ENCODE data around the gene IRF8. TPM values are rescaled to one million over a fixed set of nuclear protein-coding genes. Genes with fewer than 3 reads are reported as not detected.
A peak's percentile ranks its signal among the peaks of the same experiment; 100 is the strongest.

IRF8 gene
- polyA plus RNA-seq, 1 of the 3 experiments (the other 2 are of a cell fraction): not detected

DNA sequence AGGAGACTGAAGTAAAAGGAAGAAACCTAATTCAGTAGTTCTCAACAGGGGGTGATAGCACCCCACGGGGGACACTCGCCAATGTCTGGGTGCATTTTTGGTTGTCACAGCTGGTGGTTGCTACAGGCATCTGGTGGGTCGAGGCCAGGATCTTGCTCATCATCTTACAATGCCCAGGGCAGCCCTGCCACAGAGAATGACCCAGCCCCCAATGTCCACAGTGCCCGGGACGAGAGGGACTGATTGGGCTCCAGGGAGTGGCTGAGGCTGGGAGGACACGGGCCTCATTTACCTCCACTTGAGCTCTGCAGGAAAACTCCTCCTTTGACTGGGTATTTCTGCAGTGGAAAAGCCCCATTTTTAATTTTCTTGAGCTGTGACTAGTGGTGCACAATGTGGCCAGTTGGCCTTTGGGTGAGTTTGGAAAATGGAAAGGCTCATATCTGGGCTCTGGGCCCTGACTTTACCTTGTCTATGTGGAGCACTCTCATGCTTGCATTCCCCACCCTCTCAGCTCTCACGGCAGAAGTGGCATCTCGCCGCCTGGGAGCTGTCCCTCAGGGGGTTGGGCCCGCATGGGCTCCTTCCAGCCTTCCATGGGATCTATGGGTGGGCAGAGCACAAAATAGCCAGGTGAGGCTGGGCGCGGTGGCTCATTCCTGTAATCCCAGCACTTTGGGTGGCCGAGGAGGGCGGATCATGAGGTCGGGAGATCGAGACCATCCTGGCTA lies 37.7 kb upstream of the IRF8 start:
- Histone ChIP-seq H3K79me2 (ENCODE audit: insufficient read depth) (no peaks in the 10 kb centered on the region), H3K4me1 (ENCODE audit: control insufficient read depth in 1 of 2, insufficient read depth in 2 of 2, low read depth in 1 of 2, low read length in 1 of 2) (no peaks in the 10 kb centered on the region), H3F3A (replicated peaks; ENCODE audit: insufficient read depth) (no peaks in the 10 kb centered on the region), H3K36me3 (replicated peaks in 1 of 2; ENCODE audit: control insufficient read depth in 1 of 2, insufficient read depth in 2 of 2, low read length in 1 of 2) (no peaks in the 10 kb centered on the region), H3K9ac (no peak overlapping the region), H3K9me3 (no peaks in the 10 kb centered on the region), H3K27ac (ENCODE audit: low read depth in 2 of 2, low read length in 1 of 2) (no peak overlapping the region), H3K9me2 (no peaks in the 10 kb centered on the region), H3K4me3 (ENCODE audit: low read depth in 2 of 2, low read length in 1 of 2) (no peak overlapping the region), H3K4me2 (no peak overlapping the region), H4K20me1 (ENCODE audit: insufficient read depth) (no peaks in the 10 kb centered on the region), H2AFZ (ENCODE audit: low read depth) (no peak overlapping the region), H3K27me3 (ENCODE audit: insufficient read depth) (peaks cover 50% of the 10 kb centered on the region)
- no peak for TF ChIP-seq RAD21 (IDR thresholded peaks at IDR 0.05; ENCODE audit: low read length)
- POLR2A ChIA-PET: no interaction called here
- CTCF ChIA-PET: interaction anchor here (0.6 to 1.5 kb wide), 3 partner anchors 14 to 40 kb away, joined by 3 read pairs; no protein-coding TSS in a partner anchor
- DNase-seq: no peak
- 26% methylated on average over 14 of the region's 16 CpGs for WGBS (ENCODE audit: low lambda C conversion rate)

DNA sequence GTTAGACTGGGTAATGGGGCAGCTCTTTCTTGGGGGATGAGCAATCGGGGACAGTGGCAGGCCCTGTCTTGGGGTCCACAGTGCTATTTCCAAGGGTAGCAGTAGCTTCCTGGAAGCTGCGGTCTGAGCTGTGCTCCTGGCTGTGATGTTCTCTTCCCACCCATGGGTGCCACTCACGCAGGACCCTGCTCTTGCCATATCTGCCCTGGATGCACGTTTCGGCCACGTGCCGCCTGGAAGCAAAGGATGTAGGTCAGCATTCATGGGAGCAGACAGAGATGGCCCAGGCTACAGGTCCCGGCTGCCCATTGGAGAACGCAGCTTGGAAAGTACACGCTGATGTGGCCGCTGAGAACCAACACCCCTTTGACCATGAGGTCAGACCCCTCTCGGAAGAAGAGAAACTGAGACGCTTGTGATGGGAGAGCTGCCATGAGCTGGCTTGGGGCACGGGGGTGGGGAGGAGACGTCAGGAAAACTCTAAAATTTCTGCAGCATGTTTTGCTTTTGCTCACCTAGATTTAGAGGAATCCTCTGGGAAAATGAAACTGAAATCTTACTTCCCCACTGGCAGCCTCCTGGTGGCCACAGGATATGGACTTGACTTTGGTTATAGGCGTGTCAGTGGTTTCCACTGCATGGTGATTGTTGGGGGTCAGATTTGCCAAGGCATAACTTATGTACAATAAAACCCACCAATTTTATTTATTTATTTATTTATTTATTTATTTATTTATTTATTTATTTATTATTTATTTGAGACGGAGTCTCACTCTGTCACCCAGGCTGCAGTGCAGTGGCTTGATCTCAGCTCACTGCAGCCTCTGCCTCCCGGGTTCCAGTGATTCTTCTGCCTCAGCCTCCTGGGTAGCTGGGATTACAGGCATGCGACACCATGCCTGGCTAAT lies 36.2 kb upstream of the IRF8 start:
- Histone ChIP-seq H3K9ac (no peak overlapping the region), H3K36me3 (replicated peaks in 1 of 2; ENCODE audit: control insufficient read depth in 1 of 2, insufficient read depth in 2 of 2, low read length in 1 of 2) (no peaks in the 10 kb centered on the region), H4K20me1 (ENCODE audit: insufficient read depth) (no peaks in the 10 kb centered on the region), H3K27ac (ENCODE audit: low read depth in 2 of 2, low read length in 1 of 2) (no peak overlapping the region), H3K9me3 (no peaks in the 10 kb centered on the region), H3K4me2 (peak overlapping the region; percentile 63), H3K4me3 (ENCODE audit: low read depth in 2 of 2, low read length in 1 of 2) (peak overlapping the region; percentile 14 to 35; a peak in 2 of 4 replicates), H3F3A (replicated peaks; ENCODE audit: insufficient read depth) (no peaks in the 10 kb centered on the region), H2AFZ (ENCODE audit: low read depth) (no peak overlapping the region), H3K27me3 (ENCODE audit: insufficient read depth) (peaks cover 52% of the 10 kb centered on the region), H3K4me1 (ENCODE audit: control insufficient read depth in 1 of 2, insufficient read depth in 2 of 2, low read depth in 1 of 2, low read length in 1 of 2) (no peaks in the 10 kb centered on the region), H3K9me2 (no peaks in the 10 kb centered on the region), H3K79me2 (ENCODE audit: insufficient read depth) (no peaks in the 10 kb centered on the region)
- ChIA-PET POLR2A (no interaction called here), CTCF (interaction anchor here (0.8 to 1.5 kb wide), 2 partner anchors 23 to 153 kb away, joined by 3 read pairs; no protein-coding TSS in a partner anchor)
- no peak for TF ChIP-seq YY1 (IDR thresholded peaks at IDR 0.05; ENCODE audit: low read depth)
- no peak for DNase-seq
- WGBS (ENCODE audit: low lambda C conversion rate): 36% methylated on average over 17 of the region's 19 CpGs

DNA sequence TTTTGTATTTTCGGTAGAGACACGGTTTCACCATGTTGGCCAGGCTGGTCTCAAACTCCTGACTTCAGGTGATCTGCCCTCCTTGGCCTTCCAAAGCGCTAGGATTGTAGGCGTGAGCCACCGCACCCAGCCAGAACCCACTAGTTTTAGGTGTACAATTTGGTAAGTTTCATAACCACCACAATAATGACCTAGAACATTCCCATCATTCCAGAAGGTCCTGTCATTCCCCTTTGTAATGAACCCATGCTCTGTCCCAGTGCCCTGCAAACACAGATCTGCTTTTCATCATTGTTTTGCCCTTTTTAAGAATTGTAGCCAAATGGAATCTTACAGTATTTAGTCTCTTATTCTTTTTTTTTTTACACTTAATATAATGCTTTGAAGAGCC lies 35.6 kb upstream of the IRF8 start:
- Histone ChIP-seq H3K4me2 (no peak overlapping the region), H2AFZ (ENCODE audit: low read depth) (no peak overlapping the region), H3K27me3 (ENCODE audit: insufficient read depth) (peaks cover 52% of the 10 kb centered on the region), H3K4me3 (ENCODE audit: low read depth in 2 of 2, low read length in 1 of 2) (no peak overlapping the region), H3F3A (replicated peaks; ENCODE audit: insufficient read depth) (no peaks in the 10 kb centered on the region), H3K27ac (ENCODE audit: low read depth in 2 of 2, low read length in 1 of 2) (no peak overlapping the region), H3K9me2 (no peaks in the 10 kb centered on the region), H3K36me3 (replicated peaks in 1 of 2; ENCODE audit: control insufficient read depth in 1 of 2, insufficient read depth in 2 of 2, low read length in 1 of 2) (no peaks in the 10 kb centered on the region), H3K79me2 (ENCODE audit: insufficient read depth) (no peaks in the 10 kb centered on the region), H4K20me1 (ENCODE audit: insufficient read depth) (no peaks in the 10 kb centered on the region), H3K9ac (no peak overlapping the region), H3K4me1 (ENCODE audit: control insufficient read depth in 1 of 2, insufficient read depth in 2 of 2, low read depth in 1 of 2, low read length in 1 of 2) (no peaks in the 10 kb centered on the region), H3K9me3 (no peaks in the 10 kb centered on the region)
- DNase-seq: no peak
- ChIA-PET CTCF (no interaction called here), POLR2A (no interaction called here)
- 43% methylated on average over 5 of the region's 5 CpGs for WGBS (ENCODE audit: low lambda C conversion rate)
- TF ChIP-seq, protein P1, sequence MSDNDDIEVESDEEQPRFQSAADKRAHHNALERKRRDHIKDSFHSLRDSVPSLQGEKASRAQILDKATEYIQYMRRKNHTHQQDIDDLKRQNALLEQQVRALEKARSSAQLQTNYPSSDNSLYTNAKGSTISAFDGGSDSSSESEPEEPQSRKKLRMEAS (IDR thresholded peaks at IDR 0.05; ENCODE audit: low read depth): no peak
- TF ChIP-seq, protein P2, sequence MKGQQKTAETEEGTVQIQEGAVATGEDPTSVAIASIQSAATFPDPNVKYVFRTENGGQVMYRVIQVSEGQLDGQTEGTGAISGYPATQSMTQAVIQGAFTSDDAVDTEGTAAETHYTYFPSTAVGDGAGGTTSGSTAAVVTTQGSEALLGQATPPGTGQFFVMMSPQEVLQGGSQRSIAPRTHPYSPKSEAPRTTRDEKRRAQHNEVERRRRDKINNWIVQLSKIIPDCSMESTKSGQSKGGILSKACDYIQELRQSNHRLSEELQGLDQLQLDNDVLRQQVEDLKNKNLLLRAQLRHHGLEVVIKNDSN (IDR thresholded peaks at IDR 0.05; ENCODE audit: borderline replicate concordance, low read depth): no peak
- TF ChIP-seq, protein P3, sequence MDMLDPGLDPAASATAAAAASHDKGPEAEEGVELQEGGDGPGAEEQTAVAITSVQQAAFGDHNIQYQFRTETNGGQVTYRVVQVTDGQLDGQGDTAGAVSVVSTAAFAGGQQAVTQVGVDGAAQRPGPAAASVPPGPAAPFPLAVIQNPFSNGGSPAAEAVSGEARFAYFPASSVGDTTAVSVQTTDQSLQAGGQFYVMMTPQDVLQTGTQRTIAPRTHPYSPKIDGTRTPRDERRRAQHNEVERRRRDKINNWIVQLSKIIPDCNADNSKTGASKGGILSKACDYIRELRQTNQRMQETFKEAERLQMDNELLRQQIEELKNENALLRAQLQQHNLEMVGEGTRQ (IDR thresholded peaks at IDR 0.05; ENCODE audit: borderline replicate concordance, low read depth, low read length): no peak
- TF ChIP-seq TAF1 (IDR thresholded peaks at IDR 0.05; ENCODE audit: borderline replicate concordance, low read depth, low read length) (no peak), SMC3 (IDR thresholded peaks at IDR 0.05; ENCODE audit: low read depth, low read length) (no peak), RFX5 (IDR thresholded peaks at IDR 0.05; ENCODE audit: low read length) (no peak), FOXJ3 (CRISPR knock-in tag; IDR thresholded peaks at IDR 0.05) (no peak), YY1 (IDR thresholded peaks at IDR 0.05; ENCODE audit: low read depth) (no peak), RAD21 (IDR thresholded peaks at IDR 0.05; ENCODE audit: low read length) (no peak), CHD2 (IDR thresholded peaks at IDR 0.05; ENCODE audit: low read length, partially characterized antibody) (no peak)
- TF ChIP-seq, protein P4, sequence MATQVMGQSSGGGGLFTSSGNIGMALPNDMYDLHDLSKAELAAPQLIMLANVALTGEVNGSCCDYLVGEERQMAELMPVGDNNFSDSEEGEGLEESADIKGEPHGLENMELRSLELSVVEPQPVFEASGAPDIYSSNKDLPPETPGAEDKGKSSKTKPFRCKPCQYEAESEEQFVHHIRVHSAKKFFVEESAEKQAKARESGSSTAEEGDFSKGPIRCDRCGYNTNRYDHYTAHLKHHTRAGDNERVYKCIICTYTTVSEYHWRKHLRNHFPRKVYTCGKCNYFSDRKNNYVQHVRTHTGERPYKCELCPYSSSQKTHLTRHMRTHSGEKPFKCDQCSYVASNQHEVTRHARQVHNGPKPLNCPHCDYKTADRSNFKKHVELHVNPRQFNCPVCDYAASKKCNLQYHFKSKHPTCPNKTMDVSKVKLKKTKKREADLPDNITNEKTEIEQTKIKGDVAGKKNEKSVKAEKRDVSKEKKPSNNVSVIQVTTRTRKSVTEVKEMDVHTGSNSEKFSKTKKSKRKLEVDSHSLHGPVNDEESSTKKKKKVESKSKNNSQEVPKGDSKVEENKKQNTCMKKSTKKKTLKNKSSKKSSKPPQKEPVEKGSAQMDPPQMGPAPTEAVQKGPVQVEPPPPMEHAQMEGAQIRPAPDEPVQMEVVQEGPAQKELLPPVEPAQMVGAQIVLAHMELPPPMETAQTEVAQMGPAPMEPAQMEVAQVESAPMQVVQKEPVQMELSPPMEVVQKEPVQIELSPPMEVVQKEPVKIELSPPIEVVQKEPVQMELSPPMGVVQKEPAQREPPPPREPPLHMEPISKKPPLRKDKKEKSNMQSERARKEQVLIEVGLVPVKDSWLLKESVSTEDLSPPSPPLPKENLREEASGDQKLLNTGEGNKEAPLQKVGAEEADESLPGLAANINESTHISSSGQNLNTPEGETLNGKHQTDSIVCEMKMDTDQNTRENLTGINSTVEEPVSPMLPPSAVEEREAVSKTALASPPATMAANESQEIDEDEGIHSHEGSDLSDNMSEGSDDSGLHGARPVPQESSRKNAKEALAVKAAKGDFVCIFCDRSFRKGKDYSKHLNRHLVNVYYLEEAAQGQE (IDR thresholded peaks at IDR 0.05; ENCODE audit: low read depth, low read length): no peak

All from SK-N-SH (cell line).